Fibroblast of skin of scalp (primary cell): ENCODE measurements around the gene HS3ST6.
A peak's percentile ranks its signal among the peaks of the same experiment; 100 is the strongest.
"Not testable (repeated sequence)": the region's sequence is repeated elsewhere in the genome, so short reads cannot be mapped to it uniquely, and the experiment has no call there.

Experiments used
- DNase-seq: peaks from one replicate; pipeline ENCODE4 v3.0.0-alpha.2; 2013

The HS3ST6 gene

DNA sequence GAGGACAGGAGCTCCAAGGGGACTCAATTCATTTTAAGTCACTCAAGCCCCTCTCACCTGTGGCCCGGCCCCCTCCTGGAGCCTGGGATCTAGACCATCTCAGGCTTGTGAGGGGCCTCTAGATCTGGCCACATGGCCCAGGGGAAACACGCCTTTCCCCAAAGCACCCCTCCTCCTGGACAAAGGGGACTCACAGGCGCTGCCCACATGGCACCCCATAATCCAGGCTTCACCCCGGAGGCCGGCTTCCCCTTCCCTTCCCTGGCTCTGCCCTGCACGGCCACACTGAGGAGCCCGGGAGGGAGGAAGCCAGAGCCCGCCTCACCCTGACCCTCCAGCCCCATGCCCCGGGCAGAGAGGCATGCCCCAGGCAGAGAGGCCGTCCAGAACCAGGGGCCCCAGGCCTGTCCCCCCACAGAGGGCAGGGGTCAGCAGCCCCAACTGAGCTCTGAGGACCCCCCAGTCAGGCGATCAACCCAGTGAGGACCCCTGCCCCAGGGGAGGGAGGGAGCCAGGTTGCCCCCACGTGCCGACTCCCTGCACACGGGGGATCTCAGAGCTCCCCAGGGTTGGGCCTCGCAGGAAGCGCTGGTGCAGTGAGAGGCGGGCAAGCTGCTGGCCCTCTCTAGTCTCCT is 10.9 kb downstream of the HS3ST6 start:
- no peak for DNase-seq

GRCh38 chr16:1906846-1907165 is 11.4 kb downstream of the HS3ST6 start:
- DNase-seq = peak; percentile 42

- no peak for DNase-seq
These were observed 12.0 kb downstream of the HS3ST6 start for GRCh38 chr16:1906055-1906845.

DNA sequence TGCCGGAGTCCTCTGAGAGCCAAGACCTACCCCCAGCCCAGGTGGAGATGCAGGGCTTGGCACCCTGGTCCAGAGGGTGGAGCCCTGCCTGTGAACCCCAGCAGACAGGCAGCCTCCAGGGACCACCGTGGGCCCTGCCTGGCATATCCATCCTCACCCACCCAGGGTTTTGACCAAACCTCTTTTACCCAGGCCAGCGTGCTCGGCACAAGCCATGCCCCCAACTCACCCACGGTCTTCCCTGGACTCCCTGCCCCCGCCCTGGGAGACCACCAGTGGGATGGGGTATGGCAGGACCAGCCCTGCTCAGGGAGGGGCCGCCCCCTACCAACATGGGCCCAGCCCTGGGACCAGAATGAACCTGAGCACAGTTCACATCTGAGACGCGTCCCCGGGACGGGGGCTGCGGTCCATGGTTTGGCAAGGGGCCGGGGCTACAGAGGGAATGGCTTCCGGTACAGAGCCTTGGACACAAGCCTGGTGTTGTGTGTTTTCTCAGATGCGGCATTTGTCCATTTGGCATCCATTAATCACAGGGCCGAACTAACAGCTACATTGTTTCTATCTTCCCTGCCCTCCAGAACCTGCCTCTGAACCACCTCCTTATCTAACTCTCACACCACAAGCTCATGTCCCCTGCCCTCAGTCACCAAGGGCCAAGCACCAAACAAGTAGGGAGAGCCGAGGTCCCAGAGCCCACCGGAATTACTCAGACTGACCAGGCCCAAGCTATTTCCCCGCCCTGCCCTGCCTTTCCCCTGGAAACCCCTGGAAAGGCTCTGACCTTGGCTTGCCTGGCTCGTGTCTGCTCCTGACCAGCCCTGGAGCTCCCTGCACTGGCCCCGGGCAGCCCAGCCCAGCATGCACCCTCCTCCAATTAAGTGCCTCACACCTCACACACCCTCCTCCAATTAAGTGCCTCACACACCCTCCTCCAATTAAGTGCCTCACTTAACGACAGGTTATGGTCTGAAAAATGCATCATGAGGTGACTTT is 14.1 kb downstream of the HS3ST6 start:
- no peak for DNase-seq

DNA sequence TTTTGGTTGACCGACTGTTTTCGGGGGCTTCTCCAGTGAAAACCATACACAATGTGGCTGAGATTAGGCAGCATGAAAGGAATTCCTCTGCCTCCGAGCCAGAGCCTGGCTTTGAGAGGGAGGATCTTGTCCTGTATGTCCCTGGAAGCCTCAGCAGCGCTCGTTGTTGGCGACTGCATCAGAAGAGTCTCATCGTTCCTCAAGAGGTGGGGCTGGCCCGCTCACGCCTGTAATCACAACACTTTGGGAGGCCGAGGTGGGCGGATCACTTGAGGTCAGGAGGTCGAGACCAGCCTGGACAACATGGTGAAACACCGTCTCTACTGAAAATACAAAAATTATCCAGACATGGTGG is 15.0 kb downstream of the HS3ST6 start:
- no peak for DNase-seq

DNA sequence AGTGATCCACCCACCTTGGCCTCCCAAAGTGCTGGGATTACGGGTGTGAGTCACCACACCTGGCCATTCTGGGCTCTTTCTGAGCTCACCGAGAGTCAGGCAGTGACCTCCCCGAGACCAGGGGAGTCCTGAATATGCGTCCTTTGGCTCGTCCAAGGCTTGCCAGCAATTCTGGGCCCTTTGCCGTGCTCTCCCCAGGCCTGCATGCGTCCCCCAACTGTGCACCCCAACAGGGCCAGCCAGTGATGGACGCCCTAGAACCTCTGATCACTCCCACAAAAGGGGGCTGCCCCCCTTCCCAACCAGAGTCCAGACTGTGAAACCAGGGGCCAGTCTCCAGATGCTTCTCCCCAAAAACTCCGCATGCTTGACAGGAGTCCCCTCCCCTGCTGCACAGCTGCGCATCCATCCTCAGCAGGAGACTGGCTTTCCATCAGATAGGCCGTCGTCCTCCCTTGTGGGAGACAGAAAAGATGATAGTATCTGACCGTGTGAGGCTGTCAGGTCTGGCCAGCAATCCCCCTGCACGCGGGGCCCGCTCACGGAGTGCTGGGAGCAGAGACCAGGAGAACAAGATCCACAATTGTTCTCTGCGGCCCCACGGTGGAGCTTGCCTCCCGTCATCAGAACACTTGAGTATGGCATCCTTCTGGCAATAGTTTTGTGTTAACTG is 15.5 kb downstream of the HS3ST6 start:
- DNase-seq = no peak

GRCh38 chr16:1900452-1900774 is 17.8 kb downstream of the HS3ST6 start:
- DNase-seq = no peak

- no peak for DNase-seq
These were observed 18.4 kb downstream of the HS3ST6 start for GRCh38 chr16:1899641-1900451.

- DNase-seq = not testable (repeated sequence)
These were observed 20.5 kb downstream of the HS3ST6 start for GRCh38 chr16:1897692-1898091.

- DNase-seq = no peak
These were observed 22.1 kb downstream of the HS3ST6 start for GRCh38 chr16:1895949-1896675.

GRCh38 chr16:1895068-1895467 is 23.1 kb downstream of the HS3ST6 start:
- no peak for DNase-seq

DNA sequence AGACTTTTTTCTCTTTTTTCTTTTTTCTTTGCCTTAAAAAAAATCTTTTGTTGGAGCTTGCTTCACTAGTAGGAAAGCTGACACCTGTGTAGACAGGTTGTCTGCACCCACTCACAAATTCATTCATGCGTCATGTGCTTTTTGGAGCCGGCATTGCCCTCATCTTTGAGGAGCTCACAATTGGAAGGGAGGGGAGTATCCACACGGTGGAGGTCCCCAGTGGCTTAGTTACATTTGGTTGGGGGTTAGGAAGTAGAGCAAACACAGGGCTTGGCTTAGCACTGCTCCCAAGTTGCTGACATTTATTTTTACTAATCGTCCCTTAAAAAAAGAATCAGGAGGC is 27.5 kb downstream of the HS3ST6 start:
- DNase-seq = no peak

DNA sequence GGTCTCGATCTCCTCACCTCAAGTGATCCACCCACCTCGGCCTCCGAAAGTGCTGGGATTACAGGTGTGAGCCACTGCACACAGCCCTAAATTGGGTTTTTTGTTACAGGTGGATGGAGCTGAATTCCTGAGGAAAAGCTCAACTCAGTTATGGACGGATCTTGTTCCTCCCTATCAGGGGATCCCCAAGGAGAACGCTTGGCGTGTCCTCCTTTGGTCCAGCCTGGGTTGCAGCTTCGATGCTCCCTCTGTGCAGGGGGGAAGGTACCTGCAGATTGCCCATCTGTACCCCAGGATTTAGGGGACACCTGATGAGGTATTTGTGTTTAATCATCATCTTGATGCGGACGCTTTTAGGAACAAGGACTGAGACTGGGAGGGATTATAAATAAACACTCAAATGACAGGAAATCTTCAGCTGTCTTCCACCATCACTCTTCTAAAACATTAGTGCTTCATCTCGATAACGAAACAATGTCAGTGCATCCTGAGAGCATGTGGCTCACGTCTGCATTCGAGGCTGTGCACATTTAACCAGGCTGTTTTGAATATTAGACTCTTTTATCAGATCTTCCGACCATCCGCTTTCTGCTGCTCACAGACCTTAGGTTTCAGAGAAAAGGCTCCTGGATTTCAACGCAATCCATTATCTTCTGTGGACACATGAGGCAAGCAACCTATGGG is 28.0 kb downstream of the HS3ST6 start:
- no peak for DNase-seq

GRCh38 chr16:1887711-1888354 is 30.4 kb downstream of the HS3ST6 start:
- no peak for DNase-seq

DNA sequence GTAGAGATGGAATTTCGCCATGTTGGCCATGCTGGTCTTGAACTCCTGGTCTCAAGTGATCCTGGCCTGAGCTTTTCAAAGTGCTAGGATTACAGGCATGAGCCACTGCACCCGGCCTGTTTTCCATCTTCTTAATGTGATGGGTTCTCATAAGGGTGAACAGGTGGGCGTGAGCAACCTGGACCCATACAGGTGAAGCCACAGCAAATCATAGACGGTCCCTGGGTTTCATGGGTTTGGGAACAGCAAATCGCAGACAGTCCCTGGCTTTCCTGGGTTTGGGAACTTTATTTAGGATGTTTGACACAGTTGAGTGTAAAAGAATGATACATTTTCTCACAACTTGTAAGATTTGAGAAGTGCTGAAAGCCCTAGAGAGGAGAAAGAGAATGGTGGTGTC is 33.3 kb downstream of the HS3ST6 start:
- no peak for DNase-seq

DNA sequence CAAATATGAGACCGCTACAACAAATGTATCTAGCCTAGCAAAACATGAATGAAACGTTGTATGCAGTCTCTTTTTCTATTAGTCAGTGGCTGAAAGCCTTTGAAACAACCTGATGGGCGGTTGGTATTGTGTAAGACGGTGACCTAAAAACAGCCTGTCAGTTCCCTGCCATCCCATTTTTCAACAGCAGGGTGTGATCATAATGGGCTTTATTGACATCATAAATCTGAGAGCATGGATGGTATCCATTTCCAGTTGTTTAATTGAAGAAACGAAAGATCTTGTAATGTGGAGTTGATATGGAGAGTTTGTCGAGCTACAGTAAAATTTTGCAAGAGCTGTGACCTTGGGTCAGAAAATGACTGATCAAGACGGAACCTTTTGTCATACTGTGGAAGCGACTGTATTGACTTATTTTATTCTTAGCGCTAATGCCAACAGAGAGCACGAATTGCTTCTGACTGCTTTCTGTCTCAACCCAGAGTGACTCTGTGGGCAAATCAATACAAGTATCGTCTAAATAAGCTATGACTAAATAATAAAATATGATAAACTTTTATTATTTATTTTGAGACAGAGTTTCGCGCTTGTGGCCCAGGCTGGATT is 34.0 kb downstream of the HS3ST6 start:
- DNase-seq = peak; percentile 12

DNA sequence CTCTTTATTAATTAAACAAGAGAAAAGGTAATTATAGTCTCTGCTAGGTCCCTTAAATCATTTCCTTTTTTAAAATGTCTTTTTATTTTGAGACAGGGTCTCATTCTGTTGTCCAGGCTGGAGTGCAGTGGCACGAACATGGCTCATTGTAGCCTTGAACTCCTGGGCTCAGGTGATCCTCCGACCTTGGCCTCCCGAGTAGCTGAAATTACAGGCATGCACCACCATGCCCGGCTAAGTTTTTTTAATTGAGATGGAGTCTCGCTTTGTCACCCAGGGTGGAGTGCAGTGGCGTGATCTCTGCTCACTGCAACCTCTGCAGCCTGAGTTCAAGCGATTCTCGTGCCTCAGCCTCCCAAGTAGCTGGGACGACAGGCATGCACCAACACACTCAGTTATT is 37.0 kb downstream of the HS3ST6 start:
- not testable (repeated sequence) for DNase-seq

- no peak for DNase-seq
These were observed 38.7 kb downstream of the HS3ST6 start for GRCh38 chr16:1879477-1879876.

GRCh38 chr16:1878256-1878655 is 40.0 kb downstream of the HS3ST6 start:
- DNase-seq = no peak

- no peak for DNase-seq
These were observed 40.4 kb downstream of the HS3ST6 start for GRCh38 chr16:1877804-1878203.
